ENCODE results near the gene LYRM4. TPM values are rescaled to one million over a fixed set of nuclear protein-coding genes. Genes with fewer than 3 reads are reported as not detected.

The LYRM4 gene
- total RNA-seq, 1 experiment from 2014 or later, result 44.3 TPM

GRCh38 chr6:5293692-5294091 is 32.9 kb upstream of the LYRM4 start:
- Histone ChIP-seq H3K9me3 (ENCODE audit: control insufficient read depth, low read depth, low read length) (no peaks in the 10 kb centered on the region), H3K9ac (ENCODE audit: extremely low read depth, insufficient read length, low read length) (no peak overlapping the region), H3K79me2 (ENCODE audit: insufficient read depth, low read length) (no peaks in the 10 kb centered on the region), H3T11ph (ENCODE audit: low read length) (no peak overlapping the region), H3K27ac (ENCODE audit: insufficient read length, low read depth, low read length) (no peak overlapping the region), H2AK5ac (ENCODE audit: insufficient read length, low read length) (no peak overlapping the region), H3K23ac (ENCODE audit: insufficient read length, low read depth, low read length) (no peak overlapping the region), H4K20me1 (ENCODE audit: control insufficient read depth, insufficient read depth, insufficient read length) (no peaks in the 10 kb centered on the region), H2BK120ac (ENCODE audit: low read depth, low read length, poor library complexity, severe bottlenecking) (no peak overlapping the region), H3K27me3 (ENCODE audit: insufficient read depth, low read length) (no peaks in the 10 kb centered on the region), H3K18ac (ENCODE audit: insufficient read length, low read depth, low read length) (no peak overlapping the region), H2AFZ (ENCODE audit: low read length) (no peak overlapping the region), H2BK12ac (ENCODE audit: insufficient read length, low read depth, low read length) (no peak overlapping the region), H2BK15ac (ENCODE audit: low read depth, low read length) (no peak overlapping the region), H3K56ac (ENCODE audit: insufficient read length, low read depth, low read length) (no peak overlapping the region), H4K5ac (ENCODE audit: insufficient read length, low read depth, low read length) (no peak overlapping the region), H2BK20ac (ENCODE audit: low read depth, low read length, poor library complexity, severe bottlenecking) (no peak overlapping the region), H3K4me1 (ENCODE audit: insufficient read depth, low read length) (peaks cover 2% of the 10 kb centered on the region; the same call in 1 of the 2 replicates), H3K23me2 (ENCODE audit: insufficient read length, low read depth, low read length, poor library complexity, severe bottlenecking) (no peaks in the 10 kb centered on the region), H3K4me2 (ENCODE audit: insufficient read depth, insufficient read length, low read length) (no peak overlapping the region), H3K4ac (ENCODE audit: low read depth, low read length) (no peak overlapping the region), H4K8ac (replicated peaks; ENCODE audit: insufficient read length, low read depth, low read length) (no peak overlapping the region), H4K91ac (ENCODE audit: insufficient read length, low read depth, low read length) (no peak overlapping the region), H3K79me1 (ENCODE audit: insufficient read depth, low read depth, low read length, poor library complexity, severe bottlenecking) (no peaks in the 10 kb centered on the region), H2BK5ac (ENCODE audit: insufficient read length, low read length) (no peak overlapping the region), H3K14ac (ENCODE audit: insufficient read depth, low read length) (no peak overlapping the region)
- Mint-ChIP-seq H3K36me3 (ENCODE audit: insufficient read depth in 1 of 3, low read depth in 3 of 3) (no peaks in the 10 kb centered on the region; a peak in 1 of 7 replicates), H3K4me1 (peaks cover 10 to 11% of the 10 kb centered on the region in 2 experiments), H3K4me3 (no peak overlapping the region), H3K9me3 (no peaks in the 10 kb centered on the region), H3K27ac (no peak overlapping the region), H3K27me3 (ENCODE audit: low read depth) (no peaks in the 10 kb centered on the region)
- no peak for TF ChIP-seq CTCF (conservative IDR thresholded peaks at IDR 0.05)
- no CpG with 5 or more reads among the region's 2 CpGs for WGBS (ENCODE audit: extremely low coverage, insufficient read length, low lambda C conversion rate)
- DNase-seq, result no peak

Measured in H9 (cell line).